GM19372 (cell line): ENCODE measurements around the gene MAP1B.
"Not testable (repeated sequence)": the region's sequence is repeated elsewhere in the genome, so short reads cannot be mapped to it uniquely, and the experiment has no call there.

Experiments used
- ATAC-seq: cut with Tn5 transposase; IDR thresholded peaks from one replicate; pipeline ENCODE4 v1.9.1; 2021; ENCODE audit warnings: mild to moderate bottlenecking, low read depth, moderate library complexity; ENCODE audit not compliant: unreplicated experiment

The MAP1B gene

DNA sequence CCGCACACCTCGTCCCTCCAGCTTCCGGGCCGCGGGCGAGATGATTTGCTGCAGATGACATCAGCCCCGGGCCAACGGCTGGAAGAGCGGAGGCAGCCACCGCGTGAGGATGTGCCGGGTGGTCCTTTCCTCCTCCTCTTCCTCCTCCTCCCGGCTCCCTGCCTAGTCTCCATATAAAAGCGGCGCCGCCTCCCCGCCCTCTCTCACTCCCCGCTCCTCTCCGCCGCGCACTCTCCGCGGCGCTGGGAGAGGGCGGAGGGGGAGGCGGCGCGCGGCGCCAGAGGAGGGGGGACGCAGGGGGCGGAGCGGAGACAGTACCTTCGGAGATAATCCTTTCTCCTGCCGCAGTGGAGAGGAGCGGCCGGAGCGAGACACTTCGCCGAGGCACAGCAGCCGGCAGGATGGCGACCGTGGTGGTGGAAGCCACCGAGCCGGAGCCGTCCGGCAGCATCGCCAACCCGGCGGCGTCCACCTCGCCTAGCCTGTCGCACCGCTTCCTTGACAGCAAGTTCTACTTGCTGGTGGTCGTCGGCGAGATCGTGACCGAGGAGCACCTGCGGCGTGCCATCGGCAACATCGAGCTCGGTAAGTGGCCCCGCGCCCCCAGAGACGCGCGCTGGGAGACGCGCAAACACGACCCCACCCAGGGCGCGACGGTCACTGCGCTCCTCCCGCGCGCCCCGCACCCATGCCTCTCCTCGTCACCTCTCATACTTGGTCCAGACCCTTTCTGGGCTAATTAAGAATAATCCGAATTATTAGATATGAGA is at the start of gene MAP1B:
MAP1B (plus strand) TSS at position 345 of the 770 bp plus-strand sequence; CDS start at position 402, 57 bp downstream.
- no peak for ATAC-seq

DNA sequence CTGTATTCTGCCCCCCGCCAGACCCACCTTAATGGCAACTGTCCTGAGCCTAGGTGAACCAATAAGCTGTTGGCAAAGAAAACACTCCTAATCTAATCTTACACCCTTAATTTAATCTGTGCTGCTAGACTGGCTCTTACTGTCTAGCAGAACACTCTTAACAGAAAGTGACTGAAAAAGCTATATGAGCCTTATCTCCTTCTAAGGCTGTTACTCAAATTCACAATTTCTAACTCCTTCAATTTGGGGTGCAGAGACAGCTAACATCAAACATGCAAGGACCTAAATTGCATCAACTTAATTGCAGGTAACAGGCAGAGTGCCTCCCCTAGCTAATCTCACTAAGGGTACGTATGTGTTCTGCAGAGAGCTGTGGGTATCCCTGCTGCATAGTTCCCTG is 49.5 kb upstream of the MAP1B start:
- no peak for ATAC-seq

DNA sequence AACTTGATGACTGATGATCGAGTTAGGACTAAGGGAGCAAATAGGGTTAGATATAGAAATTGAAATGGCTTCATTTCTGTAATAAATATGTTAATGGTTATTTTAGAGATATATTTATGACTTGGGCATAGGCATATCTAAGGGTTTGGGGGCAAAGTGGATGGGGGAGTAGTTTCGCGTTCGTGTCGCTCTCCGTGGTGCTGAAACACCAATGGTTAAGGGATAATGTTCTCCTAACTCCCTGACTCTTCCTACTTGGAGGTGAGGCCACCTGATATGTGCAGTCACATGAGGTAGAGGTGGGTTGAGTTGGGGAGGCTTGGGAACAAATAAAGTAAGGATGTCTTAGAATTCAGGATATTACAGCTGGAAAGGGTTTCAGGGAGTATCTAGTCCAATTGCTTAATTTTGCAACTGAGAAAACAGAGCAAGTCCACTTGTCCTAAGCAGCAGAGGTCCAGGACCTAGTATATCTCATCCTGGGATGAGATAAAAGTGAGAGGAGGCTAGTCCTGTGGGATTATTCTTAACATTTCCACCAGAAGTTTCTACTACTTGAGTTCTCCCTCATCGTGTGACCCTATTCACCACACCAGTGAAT is 44.0 kb upstream of the MAP1B start:
- ATAC-seq, result no peak

DNA sequence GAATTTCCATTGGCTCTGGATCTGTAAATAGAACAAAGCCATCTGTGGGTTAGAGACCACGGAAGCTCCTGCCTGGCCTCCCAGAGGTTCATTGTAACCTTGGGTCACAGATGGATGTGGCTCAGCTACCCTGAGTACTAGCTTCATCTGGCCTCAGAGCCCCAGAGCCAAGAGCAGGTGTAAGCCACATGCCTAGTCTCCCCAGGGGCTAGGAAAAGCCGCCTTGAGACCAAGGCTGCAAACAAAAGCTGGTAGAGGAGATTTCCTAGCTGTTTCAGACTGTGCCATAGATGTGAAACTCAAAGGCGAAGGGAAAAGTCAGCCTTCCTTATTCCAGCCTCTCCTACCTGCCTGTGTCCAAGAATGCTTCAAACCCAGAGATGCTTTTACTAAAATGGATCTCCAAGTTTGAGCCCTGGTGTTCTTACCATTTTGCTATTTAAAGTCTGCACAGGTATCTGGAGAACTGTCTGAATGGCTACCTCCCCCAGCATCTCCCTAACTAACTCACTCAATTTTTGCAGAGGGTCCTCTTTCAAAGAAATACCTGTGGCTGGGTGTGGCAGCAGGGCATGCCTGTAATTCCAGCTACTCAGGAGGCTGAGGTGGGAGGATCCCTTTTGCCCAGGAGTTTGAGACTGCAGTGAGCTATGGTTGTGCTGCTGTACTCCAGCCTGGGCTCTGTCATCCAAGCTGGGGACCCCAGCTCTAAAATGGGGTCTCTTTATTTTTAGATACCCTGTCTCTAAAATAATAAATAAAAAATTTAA is 42.3 kb upstream of the MAP1B start:
- no peak for ATAC-seq

DNA sequence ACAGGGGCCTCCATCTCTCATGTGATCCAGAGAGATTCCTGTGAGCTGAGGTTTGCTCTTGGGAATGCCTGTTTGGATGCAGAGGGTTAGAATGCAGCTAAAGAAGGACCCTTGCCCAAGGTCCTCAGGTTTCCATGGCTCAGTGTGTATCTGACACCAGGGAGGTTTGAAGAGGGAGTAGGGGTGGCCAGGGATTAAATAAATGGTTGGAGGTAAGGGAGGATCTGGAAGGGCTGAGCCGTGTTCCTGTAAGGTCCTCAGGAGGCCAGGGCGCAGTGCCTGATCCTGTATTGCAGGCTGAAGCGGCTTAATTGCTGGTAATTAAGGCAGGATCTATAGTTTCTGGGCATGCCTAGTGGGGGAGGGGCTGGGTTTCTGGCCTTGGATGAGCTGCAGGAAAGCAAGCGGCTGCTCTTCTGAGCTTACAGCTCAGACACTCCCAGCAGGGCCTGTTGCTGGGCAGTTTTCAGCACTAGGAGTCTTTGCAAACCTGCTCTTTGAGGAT is 41.5 kb upstream of the MAP1B start:
- ATAC-seq, result no peak

DNA sequence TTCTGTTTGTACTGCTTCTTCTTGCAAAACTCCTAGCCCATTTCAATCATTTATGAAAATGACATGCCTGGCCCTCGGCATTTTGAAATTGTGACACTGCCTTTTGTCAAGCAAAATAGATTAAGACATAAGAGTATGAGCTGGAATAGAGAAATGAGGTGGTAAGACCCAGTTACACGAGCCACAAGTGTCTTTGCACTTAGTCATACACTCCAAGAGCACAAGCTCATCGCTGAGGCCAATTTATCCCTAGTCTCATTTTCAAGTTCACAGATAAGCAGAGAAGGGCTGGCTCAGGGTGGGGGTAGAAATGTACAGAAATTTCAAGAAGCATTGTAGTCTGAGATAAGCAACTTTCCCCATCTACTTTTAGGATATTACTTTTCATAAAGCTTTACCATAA is 40.6 kb upstream of the MAP1B start:
- no peak for ATAC-seq

DNA sequence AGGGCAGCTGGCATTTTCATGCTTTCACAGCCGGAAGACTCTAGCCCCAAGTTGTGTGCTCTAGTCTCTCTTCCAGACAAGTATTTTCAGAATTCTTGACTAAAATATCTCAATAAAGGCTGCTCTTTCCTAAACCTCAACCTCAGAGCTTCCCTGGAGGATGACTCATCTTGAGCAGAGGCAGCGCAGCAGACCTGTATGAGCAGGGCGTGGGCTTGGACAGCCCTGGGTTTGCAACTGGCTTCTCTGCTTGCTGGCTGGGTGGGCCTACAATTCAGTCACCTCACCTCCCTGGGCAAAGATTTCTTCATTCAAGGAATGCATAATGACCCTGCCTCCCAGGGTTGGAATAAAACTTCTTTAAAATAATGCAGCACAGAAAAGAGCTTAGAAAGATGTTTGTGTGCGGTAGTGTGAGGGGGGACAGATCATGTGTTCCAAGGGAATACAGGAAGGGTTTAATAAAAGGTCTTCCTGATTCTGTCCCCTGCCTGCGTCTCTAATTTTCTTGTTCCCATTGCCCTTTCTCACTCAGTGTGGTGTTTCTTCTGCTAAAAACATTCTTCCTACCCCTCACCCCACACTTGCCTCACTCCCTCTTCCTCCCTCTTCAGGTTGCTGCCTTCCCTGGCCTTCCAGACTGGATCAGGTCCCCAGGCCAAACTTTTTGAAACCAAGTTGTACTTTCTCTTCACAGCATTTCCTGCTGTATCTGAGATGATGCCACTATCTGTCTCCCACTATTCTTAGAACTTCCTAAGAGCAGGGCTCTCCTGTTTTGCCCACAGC is 39.4 kb upstream of the MAP1B start:
- ATAC-seq, result no peak

DNA sequence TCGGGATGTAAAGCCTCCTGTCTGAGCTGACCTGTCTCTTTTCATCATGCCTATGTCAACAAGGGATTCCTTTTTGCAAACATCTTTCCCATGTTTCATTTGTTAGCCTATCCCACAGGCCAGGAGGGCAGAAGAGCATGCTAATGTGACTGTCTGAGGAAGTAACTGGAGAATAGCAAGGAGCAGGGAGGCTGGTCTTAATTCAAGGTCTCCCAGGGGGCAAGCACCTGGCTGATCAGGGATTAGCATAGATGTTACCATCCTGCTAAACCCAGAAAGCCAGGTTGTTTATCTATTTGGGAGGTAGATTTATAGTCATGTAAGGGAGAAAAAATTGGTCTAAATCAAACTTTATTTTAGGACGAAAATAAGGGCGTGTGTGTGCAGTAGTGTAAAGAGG is 36.7 kb upstream of the MAP1B start:
- ATAC-seq, result no peak

DNA sequence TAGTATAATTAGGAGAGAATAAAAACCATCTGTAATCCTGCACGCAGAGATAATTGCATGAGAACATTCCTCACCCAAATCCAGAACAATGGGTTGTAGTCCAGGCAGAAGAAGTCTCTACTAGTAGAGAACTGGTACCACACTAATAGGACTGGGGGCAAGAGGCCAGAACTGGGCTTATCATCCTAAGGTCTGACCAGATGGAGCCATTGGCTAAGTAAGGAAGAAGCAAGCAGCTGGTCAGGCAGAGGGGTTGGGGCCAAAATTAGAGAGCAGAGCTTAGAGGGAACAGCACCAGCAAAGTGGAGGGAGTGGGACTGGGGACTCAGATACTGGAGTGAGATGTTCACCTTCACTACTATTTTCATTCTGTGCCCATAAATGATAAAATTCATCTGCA is 35.4 kb upstream of the MAP1B start:
- no peak for ATAC-seq

DNA sequence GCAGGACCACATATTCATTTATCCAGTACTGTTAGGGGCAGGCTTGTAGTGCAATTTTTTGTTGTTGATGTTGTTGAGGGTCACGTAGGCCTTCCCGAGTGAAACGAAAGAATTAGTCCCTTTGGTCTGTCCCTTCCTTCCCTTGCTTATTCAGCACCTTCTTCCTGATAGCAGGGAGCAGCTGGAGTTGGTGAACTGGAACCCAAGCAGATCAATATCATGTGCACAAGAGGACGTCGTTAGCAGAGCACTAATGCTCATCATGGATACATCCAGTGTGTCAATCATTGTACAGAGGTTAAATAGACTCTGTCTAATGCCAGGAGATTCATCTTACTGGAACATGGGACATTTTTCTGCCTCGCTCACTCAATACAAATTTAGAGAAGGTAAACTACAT is 33.0 kb upstream of the MAP1B start:
- no peak for ATAC-seq

DNA sequence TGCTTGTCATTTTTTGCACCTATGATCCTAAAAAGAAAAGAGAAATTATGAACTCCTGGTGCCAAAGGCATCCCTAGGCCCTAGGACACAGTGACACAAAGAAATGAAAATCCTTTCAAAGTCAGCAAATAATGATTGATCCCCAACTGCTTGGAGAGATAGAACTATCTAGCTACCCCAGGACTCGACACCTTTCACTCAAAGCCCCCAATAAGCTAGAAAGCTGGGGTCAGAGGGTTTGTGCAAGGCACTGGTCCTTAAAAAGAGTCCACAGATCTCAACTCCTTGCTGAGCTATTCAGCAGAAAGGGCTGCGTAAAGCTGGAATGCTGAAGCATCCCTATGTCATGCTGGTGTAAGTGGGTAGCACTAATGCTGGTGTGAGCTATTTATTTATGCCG is 31.8 kb upstream of the MAP1B start:
- no peak for ATAC-seq

DNA sequence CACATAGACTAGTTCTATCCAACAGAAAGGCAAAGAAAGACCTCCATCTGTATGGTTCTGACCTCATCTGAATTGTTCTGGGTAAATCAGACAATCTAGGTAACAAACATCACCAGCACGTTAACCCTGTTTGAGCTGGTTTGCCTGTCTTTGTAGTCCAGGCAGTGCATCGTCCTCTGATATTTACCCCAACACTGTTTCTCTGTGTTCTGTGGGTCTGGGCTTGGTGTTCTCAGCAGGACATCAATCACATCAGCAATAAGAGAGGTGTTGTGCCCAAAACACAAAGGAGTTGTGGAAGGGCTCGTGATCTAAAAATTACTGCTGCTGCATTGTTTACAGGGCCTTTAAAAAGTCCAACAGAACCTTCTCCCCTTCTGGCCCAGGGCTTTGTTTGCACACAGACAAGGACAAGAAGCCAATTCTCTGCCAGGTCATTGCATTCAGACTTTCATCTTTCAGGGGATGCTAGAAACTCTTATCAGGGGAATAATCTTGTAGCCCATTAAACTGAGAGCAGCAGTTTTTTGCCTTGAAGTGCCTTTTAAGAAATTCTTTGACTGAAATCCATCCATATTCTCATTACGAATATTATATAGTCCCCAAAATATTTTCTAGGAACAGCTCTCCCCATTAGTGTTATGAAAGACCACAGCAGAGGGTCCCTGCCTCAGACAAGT is 30.5 kb upstream of the MAP1B start:
- no peak for ATAC-seq

DNA sequence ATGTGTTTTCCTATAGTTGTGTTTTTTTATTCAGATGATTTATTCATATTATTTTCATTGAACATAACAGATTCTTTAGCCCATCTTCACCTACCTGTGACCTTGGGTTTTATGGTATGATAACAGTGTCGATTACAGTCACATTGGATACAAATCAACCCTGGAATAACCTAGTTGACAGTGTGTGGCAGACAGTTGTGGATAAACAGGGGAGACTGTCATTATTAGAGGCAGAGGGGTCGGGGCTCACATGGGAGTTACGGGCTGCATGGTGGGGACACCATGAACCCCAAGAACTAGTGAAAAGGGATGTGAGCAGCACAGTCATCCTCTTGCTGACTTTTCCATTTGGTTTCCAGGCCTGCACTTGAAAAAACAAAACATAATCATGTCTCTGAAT is 29.9 kb upstream of the MAP1B start:
- no peak for ATAC-seq

DNA sequence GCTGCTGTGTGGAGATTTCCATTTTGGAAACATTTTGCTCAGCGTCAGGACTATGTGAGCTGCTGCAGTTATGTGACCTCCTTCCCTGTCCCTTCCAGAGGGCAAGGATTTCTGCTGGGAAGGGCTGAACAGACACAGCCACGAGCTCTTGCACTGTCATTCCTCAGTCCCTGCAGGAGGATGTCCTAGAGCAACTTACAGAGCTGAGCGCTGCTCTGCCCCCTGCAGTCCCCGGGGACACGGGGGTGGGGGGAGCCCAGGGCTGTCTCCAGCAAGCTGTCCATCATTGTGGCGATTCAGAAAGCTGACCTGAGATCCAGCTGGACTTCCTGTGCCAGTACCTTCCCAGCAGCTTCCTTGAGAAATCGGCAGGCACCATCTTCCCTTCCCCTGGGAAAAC is 28.0 kb upstream of the MAP1B start:
- no peak for ATAC-seq

DNA sequence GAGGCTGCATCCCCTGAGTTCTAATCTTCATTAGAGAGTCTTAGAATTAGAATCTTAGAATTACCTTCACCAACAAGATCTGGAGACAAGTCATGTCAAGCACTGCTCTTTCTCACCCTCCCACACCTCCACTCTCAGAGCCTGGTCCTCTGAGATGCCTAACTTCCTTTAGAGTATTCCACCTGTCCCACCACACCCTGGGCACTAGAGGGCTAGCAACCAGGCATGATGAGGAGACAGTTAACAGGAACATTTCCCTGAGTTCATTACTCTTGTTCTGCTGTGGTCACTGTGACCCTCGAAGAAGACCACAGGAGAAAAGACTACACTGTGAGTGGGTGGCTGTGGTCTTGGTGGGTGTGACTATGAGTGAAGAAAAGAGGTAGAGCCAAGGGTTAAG is 25.2 kb upstream of the MAP1B start:
- no peak for ATAC-seq

DNA sequence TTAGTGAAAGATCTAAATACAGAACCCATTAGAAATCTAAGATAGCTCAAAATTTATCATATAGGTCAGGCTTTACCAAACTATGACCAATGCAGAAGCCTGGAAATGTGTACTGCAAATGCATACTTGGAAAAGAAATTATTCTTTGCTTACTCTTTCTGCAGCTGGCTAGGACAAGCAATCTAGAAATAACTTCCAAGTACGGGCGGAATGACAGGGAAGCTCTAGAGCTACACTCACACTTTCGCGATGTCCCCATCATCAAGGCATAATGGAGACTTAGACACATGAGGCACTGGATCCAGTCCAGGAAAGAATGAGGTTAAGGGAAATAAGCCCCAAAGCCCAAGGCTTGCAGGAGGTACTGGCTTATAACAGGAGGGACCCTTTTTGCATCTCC is 22.4 kb upstream of the MAP1B start:
- no peak for ATAC-seq

DNA sequence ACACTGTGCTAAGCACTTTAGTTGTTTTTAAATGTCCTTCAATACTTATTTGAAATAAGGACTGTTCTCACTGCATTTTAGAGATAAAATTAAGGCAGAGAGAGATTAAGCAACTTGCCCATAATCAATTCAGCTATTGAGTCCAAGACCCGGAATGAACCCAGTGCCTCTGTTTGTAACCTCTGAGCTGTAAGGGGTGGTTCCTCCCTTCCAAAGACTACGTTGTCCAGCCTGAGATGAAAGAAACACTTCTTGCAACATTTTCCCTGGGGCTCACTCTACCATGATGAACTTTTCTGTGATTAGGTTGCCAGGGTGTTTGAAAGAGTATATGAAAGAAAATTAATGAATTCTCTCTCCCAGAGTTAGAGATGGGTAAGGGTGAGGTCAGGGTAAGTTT is 22.0 kb upstream of the MAP1B start:
- no peak for ATAC-seq

DNA sequence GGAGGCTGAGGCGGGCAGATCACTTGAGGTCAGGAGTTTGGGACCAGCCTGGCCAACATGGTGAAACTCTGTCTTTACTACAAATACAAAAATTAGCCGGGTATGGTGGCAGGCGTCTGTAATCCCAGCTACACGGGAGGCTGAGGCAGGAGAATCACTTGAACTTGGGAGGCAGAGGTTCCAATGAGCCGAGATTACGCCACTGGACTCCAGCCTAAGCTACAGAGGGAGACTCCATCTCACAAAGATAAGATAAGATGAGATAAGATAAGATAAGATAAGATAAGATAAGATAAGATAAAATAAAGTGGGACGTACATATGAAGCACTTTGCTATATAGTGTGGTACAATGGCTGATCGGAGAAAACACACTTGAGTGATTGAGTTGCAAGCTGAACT is 17.6 kb upstream of the MAP1B start:
- ATAC-seq, result not testable (repeated sequence)

DNA sequence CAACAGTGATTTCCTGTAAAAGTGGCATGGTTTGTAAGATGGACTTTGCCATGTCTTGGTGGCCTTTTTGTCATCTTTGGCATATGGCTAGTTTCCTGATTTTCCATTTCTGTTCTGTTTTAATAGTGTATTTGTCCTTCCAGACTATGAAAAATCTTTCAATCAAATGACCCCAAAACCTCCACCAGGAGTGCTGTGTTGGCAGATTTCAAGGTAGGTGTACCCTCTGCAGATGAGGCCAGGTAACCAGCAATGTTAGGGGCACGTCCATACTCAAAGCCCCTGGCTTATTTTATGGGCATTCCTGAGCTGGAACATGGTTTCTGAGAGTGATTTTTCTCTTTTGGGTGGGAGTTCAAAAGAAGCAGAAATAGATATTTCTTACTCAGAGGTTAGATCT is 15.2 kb upstream of the MAP1B start:
- no peak for ATAC-seq

DNA sequence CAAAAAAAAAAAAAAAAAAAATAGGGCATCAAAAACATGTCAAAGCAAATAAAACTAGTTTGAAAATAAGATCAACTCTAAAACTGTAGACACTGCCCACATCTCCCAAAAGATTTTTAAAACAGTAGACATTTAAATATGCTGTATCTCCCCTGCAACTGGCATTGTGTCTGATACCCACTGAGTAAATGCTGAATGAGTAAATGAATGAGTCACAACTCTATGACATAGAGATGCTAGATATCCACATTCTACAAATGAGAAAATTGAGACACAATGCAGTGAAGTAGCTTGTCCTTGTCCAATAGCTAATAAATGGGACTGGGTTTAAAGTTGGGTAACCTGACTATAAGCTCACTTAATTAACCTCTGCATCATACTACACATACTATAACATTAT is 14.1 kb upstream of the MAP1B start:
- no peak for ATAC-seq
